Activated T-helper 2 cell treated with anti-CD3 and anti-CD28 coated beads, Interferon-gamma antibody, Interleukin-2, Interleukin-4, amounts not matched to agents 10 μg/mL and 5 μg/mL and 100 μg/mL, durations not matched to agents 14 hours and 24 hours and 36 hours (primary cell): ENCODE measurements around the gene POLN. TPM values are rescaled to one million over a fixed set of nuclear protein-coding genes. Genes with fewer than 3 reads are reported as not detected.

Experiments used
- DNase-seq: peaks from one replicate; pipeline ENCODE4 v3.0.0; 2021; ENCODE audit warnings: low spot score
- H3K27ac Mint-ChIP-seq: one replicate; pipeline ENCODE4 v1.8.0; 2021; ENCODE audit warnings: mixed read lengths
- H3K27me3 Mint-ChIP-seq: one replicate; pipeline ENCODE4 v1.8.0; 2021; ENCODE audit warnings: low read depth, mixed read lengths
- H3K36me3 Mint-ChIP-seq: one replicate; pipeline ENCODE4 v1.8.0; 2021; ENCODE audit warnings: low read depth, mixed read lengths
- H3K4me1 Mint-ChIP-seq: one replicate; pipeline ENCODE4 v1.8.0; 2021; ENCODE audit warnings: low read depth, mixed read lengths
- H3K4me3 Mint-ChIP-seq: one replicate; pipeline ENCODE4 v1.8.0; 2021; ENCODE audit warnings: low read depth, mild to moderate bottlenecking, moderate library complexity, mixed read lengths
- H3K9me3 Mint-ChIP-seq: one replicate; pipeline ENCODE4 v1.8.0; 2021; ENCODE audit warnings: mixed read lengths
- intact Hi-C: fragments of 100-400 bp; cut with micrococcal nuclease; formaldehyde crosslinking; loops from one replicate; pipeline ENCODE4 v1.15.1; 2023
- total RNA-seq: library from RNA; stranded (reverse); gene quantifications from 2 replicates; pipeline ENCODE4 v1.2.3, GENCODE V29; 2022

POLN gene
- total RNA-seq, 1 donor from 2014 or later = 1.4 TPM

DNA sequence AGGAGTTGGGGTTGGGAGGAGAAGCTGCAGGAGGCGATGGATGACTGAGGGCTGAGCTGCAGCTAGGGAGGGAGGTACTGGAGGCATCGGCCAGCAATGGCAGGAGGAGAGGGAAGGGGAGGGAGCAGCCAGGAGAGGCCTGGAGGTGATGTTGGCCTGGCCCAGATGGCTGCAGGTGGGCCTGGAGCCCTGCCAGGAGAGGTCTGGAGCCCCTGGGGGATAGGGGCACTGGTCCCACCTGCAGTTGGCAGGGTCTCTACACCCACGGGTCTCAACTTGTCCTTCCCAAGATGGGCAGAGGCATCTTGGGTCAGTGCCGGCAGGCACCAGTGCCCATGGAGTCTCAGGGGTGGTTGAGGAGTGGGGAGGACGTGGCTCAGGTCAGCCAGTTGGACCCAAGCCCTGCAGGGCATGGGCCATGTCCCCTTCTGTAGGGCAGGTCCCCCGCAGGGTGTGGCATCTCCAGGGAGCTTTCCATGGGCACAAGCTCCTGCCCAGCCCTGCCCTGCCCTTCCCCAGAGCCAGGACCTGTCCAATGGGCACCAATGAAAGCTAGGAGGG lies 22.6 kb upstream of the POLN start:
- Mint-ChIP-seq H3K36me3 (no peaks in the 10 kb centered on the region), H3K27ac (no peak overlapping the region), H3K4me1 (no peaks in the 10 kb centered on the region), H3K4me3 (no peak overlapping the region), H3K27me3 (no peaks in the 10 kb centered on the region), H3K9me3 (no peaks in the 10 kb centered on the region)
- no peak for DNase-seq
- intact Hi-C loops = loop anchor here (5.0 kb wide), 2 partner anchors 673 to 1028 kb away; partner anchors contain the start of gene RGS12

DNA sequence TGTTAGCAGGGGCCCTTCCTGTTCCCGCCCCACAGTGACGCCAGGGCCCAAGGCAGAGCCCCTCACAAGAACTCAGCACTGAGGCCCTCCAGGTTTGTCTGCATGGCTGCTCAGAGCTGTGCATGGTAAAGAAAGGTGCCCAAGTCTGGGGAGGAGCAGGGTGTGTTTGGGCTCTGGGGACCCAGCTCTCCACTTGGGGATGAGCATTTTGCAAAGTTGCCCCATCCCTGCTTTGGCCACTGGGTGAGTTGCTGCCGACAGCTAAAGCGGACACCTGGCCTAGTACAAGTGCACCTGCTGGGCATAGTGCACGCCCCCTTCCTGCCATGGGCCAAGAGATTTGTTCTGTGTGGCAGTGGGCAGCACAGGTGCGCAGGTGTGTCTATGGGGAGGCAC lies 22.0 kb upstream of the POLN start:
- H3K4me3 Mint-ChIP-seq = peak overlapping the region; percentile 57
- intact Hi-C loops = loop anchor here (2.0 to 5.0 kb wide), 4 partner anchors 19 to 1028 kb away; partner anchors contain the start of genes RGS12 and RNF4
- no peaks in the 10 kb centered on the region for H3K4me1 Mint-ChIP-seq
- no peaks in the 10 kb centered on the region for H3K36me3 Mint-ChIP-seq
- no peaks in the 10 kb centered on the region for H3K9me3 Mint-ChIP-seq
- H3K27ac Mint-ChIP-seq = no peak overlapping the region
- no peaks in the 10 kb centered on the region for H3K27me3 Mint-ChIP-seq
- no peak for DNase-seq

DNA sequence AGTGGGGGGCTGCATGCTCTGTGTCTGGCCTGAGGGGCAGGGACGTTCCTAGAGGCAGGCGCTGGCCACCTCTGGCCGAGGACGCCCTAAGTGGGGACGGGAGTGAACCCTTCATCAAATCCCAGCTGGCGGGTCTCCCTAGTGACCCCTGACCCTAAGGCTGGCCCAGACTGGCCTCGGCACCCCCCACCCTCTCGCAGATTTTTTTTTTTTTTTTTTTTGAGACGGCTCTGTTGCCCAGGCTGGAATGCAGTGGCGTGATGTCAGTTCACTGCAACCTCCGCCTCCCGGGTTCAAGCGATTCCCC lies 21.0 kb upstream of the POLN start:
- H3K4me3 Mint-ChIP-seq = peak overlapping the region; percentile 57
- intact Hi-C loops = loop anchor here (1.0 to 5.0 kb wide), 8 partner anchors 20 to 1029 kb away; partner anchors contain the start of genes CFAP99, HAUS3, POLN and RGS12
- no peaks in the 10 kb centered on the region for H3K36me3 Mint-ChIP-seq
- H3K27me3 Mint-ChIP-seq = no peaks in the 10 kb centered on the region
- DNase-seq = no peak
- H3K9me3 Mint-ChIP-seq = no peaks in the 10 kb centered on the region
- H3K27ac Mint-ChIP-seq = no peak overlapping the region
- no peaks in the 10 kb centered on the region for H3K4me1 Mint-ChIP-seq

DNA sequence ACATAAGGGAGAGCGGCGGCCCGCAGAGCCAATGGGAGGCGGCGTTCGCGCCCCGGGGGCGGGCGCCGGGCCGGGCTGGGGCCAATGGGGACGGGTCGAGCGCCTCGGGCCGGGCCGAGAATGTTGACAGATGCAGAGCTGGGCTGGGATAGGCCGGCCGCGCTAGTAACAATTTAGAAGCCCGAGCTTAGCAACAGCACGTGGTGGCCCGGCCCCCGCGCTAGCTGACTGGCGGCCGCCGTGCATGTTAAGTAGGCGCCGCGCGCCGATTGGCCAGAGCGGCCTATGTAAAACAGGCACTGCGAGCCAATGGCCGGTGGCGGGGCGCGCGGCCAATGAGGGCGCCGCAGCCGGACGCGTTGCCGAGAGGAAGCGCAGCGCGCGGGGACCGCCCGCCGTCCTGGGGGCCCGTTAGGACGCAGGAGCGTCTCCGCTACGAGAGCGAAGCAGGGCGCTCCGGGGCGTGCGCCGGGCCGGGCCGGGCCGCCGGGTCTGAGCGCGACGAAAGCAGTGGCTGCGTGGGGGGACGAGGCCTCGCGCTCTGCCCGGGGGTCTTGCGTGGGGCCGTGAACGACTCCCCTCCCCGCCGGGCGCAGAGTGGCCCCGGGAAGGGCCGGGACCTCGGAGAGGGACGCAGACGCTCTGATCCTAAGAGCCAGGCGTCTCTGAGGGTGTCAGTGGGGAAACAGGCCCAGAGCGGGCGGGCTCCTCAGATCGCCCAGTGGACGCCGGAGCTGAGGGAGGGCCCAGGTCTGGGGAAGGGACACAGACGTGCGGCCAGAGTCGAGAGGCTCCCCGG lies 20.4 kb upstream of the POLN start:
- Mint-ChIP-seq H3K9me3 (no peaks in the 10 kb centered on the region), H3K36me3 (no peaks in the 10 kb centered on the region), H3K4me1 (no peaks in the 10 kb centered on the region), H3K27me3 (no peaks in the 10 kb centered on the region), H3K4me3 (peak overlapping the region; percentile 69), H3K27ac (peak overlapping the region; percentile 81)
- DNase-seq = peak; percentile 98
- intact Hi-C loops = loop anchor here (1.0 to 5.0 kb wide), 8 partner anchors 20 to 1030 kb away; partner anchors contain the start of genes CFAP99, HAUS3, POLN and RGS12

DNA sequence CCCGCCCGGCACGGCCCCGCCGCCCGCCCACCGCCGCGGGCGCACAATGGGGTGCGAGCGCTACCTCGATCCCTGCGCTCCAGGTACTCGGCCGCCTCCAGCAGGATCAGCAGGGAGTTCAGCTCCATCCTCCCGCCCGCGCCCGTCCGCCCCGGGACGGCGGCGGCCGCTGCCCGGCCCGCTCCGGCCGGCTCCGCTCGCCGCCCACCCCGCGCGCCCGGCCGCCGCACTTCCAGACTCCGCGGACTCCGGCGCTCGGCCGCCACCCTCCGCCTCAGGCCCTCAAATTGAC lies 19.9 kb upstream of the POLN start, which contains the start of gene MXD4:
Gene MXD4 (minus strand): TSS at position 257 of the 292 bp plus-strand sequence. CDS start 129 bp downstream, at position 128.
- Mint-ChIP-seq H3K4me3 (peak within 1 kb of the TSS; percentile 69), H3K36me3 (no peaks in the 10 kb centered on the region), H3K9me3 (no peaks in the 10 kb centered on the region), H3K27ac (peak within 1 kb of the TSS; percentile 81), H3K27me3 (no peaks in the 10 kb centered on the region), H3K4me1 (no peaks in the 10 kb centered on the region)
- intact Hi-C loops = loop anchor here (1.0 to 5.0 kb wide), 8 partner anchors 19 to 1031 kb away; partner anchors contain the start of genes CFAP99, HAUS3, POLN and RGS12
- DNase-seq = peak; percentile 40

DNA sequence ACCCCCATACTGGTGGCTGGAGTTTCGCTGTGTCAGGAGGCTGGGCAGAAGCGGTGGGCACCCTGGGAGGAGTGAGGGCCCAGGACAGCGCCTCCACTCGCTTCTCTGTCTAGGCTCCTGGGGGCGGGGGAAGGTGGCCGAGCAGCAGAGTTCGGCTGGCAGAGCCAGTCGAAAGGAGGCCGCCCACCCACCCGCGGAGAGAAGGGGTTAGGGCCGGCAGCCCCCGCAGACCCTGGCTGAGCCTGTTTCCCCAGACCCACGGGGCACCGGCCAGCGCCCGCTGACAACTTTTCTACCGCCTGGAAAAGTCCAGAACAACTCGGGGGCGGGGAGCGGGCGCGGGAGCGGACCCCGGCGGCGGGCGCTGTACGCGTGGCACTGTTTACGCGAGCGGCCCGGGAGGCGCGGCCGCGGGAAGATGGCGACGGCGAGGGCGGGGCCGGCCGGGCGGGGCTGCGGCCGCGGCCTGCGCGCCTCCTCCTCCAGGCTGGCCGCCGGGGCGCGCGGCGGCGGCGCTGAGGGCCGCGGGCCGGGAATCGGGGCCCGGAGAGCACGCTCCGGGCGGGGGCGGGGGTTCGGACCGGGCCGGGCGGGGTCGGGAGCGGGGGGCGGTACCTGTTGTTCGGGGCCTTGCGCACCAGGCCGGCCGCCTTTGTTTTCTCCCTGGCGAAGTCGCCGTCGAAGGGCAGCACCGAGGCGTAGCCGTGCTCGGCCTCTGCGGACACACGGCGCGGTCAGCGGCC lies 19.4 kb upstream of the POLN start:
- H3K4me3 Mint-ChIP-seq = peak overlapping the region; percentile 69
- DNase-seq = peak; percentile 60
- no peaks in the 10 kb centered on the region for H3K36me3 Mint-ChIP-seq
- intact Hi-C loops = loop anchor here (5.0 kb wide), 2 partner anchors 676 to 1031 kb away; partner anchors contain the start of gene RGS12
- H3K27me3 Mint-ChIP-seq = no peaks in the 10 kb centered on the region
- H3K9me3 Mint-ChIP-seq = no peaks in the 10 kb centered on the region
- no peaks in the 10 kb centered on the region for H3K4me1 Mint-ChIP-seq
- peak overlapping the region; percentile 4 for H3K27ac Mint-ChIP-seq

DNA sequence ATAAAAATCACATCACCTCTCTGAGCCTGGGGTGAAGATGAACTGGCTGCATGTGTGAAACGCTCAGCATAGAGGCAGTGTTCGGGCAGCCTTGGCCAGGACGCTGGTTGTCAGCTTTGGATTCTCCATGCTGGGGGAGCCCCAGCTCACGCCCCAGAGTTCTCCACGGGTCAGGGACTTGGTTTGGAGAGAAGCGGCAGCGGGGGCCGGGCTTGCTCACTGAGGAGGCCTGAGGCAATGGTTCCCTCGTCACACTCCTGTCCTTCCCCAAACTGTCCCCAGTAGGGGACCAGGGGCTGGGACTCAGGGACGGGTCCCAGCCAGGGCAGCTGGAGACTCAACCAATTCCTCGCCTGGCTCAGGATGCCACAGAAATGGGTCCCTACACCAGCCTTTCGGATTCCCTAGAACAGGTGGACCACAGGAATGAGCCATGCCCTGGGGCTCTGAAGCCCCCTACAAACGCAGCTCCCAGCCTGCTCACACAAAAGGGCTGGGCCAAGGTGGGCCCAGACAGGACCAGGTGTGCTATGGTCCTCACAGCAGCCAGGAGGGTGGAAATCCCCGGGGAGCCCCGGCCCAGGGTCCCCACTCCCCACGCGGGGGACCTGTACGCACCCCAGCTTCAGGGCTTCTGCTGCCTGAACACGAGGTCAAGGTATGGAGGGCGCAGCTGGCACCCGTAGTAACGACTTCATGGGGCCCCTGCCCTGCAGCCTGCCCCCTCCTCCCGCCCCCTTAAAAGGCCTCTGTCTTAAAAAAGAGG lies 18.6 kb upstream of the POLN start:
- no peaks in the 10 kb centered on the region for H3K27me3 Mint-ChIP-seq
- peak overlapping the region; percentile 69 for H3K4me3 Mint-ChIP-seq
- H3K4me1 Mint-ChIP-seq = no peaks in the 10 kb centered on the region
- H3K9me3 Mint-ChIP-seq = no peaks in the 10 kb centered on the region
- H3K27ac Mint-ChIP-seq = peak overlapping the region; percentile 4
- no peaks in the 10 kb centered on the region for H3K36me3 Mint-ChIP-seq
- intact Hi-C loops = loop anchor here (5.0 kb wide), 2 partner anchors 677 to 1032 kb away; partner anchors contain the start of gene RGS12
- no peak for DNase-seq

DNA sequence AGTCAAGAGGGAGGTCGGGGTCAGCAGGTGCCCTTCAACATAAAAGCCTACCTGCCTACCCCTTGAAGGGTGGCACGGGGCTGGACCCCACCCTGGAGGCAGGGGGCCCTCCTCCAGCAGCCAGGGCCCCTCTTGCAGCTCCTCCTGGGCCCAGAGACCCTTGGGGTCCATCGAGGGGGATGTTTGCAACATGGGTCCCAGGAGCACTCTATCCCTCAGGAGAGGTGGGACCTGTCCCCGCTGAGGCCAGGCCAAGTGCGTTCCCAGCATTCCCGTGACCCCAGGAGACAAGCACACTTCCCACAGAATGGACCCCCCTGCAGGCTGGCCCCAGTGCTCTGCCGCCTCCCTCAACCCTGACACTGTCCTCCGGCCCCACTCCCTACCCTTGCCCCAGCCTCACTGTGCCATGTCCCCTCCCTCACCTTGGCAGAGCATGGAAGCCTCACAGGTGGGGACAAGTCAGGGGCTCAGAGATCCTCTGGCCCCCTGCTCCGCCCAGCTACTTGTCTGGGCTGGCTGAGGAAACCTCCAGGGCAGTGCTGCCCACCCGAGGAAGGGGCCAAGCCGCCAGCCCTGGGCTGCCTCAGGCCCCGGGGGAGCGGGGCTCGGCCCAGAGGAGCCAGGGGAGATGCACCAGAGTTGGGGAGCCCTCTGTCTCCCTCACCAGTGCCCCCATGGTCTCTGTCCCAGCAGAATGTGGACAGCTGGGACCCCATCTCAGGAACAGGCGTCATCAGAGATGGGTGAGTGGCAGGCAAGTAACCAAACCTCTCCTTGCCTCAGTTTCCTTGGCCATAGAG lies 17.8 kb upstream of the POLN start:
- Mint-ChIP-seq H3K36me3 (no peaks in the 10 kb centered on the region), H3K4me1 (no peaks in the 10 kb centered on the region), H3K27ac (no peak overlapping the region), H3K27me3 (no peaks in the 10 kb centered on the region), H3K4me3 (peak overlapping the region; percentile 21), H3K9me3 (no peaks in the 10 kb centered on the region)
- no peak for DNase-seq
- intact Hi-C loops = loop anchor here (5.0 kb wide), 2 partner anchors 678 to 1033 kb away; partner anchors contain the start of gene RGS12

DNA sequence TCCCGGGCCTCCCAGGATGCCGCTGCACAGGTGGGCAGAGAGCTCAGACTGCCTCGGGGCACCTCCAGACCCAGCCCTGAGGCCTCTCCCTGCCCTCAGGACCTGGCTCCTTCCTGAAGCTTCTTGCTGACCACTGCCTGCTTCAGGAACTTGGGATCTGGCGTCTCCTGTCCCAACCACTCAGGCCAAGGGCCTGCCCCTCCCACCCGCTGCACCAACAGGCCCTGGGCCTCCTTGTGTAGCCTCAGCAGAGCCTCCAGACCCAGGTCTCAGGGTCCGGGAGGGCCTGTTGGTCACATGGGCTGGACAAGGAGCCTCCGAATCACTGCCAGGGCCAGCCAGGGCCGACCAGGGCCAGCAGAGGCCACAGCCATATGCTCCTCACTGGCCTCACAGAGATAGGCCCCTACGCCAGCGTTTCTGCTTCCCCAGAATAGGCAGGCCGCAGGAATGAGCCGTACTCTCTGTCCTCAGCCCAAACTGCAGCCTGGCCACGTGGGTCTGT lies 17.2 kb upstream of the POLN start:
- intact Hi-C loops = no loop called here

DNA sequence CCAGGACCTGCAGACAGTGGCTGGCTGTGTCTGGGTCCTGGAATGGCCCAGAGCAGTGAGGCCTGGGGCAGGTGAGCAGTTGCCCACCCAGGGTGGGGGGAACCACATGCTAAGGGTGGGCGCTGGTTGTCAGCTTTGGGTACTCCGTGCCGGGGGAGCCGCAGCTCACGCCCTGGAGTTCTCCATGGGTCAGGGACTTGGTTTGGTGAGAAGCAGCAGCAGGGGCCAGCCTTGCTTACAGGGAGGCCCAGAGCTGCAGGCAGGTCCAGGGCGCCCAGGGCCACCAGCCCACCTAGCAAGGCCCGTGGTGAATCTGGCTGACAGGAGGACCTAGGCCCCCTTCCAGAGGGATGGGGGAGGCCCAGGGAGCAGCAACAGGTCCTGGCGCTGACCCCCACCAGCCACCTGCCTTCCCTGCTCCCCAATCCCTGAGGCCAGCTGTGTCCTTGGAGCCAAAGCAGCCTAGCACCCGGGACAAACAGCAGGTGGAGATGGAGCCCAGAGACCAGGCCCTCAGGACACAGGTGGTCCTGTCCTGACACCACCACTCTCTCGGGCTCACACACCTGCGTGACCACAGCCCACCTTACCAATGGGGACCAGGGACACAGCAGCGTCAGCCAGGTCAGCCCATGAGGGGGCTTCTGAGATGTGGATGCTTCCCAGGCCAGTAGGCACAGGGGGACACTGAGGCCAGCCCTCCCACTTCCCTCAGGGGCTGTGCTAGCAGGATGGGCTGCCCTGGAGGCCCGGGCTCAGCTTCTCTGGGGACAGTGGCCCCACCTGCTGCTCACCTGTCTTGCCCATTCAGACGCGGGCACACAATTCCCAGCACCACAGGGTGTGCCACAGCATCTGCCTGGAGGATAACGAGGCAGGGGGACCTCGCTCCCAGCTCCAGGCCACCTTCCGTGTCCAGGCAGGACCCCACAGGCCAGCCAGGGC lies 16.4 kb upstream of the POLN start:
- H3K27me3 Mint-ChIP-seq = no peaks in the 10 kb centered on the region
- DNase-seq = peak; percentile 7
- no peaks in the 10 kb centered on the region for H3K9me3 Mint-ChIP-seq
- no peaks in the 10 kb centered on the region for H3K36me3 Mint-ChIP-seq
- no peaks in the 10 kb centered on the region for H3K4me1 Mint-ChIP-seq
- no peak overlapping the region for H3K27ac Mint-ChIP-seq
- H3K4me3 Mint-ChIP-seq = no peak overlapping the region
- intact Hi-C loops = no loop called here

More for the DNA sequence above, 17.2 kb upstream of the POLN start:
- Mint-ChIP-seq H3K4me3 (peak overlapping the region; percentile 21), H3K9me3 (no peaks in the 10 kb centered on the region), H3K36me3 (no peaks in the 10 kb centered on the region), H3K27ac (no peak overlapping the region), H3K27me3 (no peaks in the 10 kb centered on the region), H3K4me1 (no peaks in the 10 kb centered on the region)
- DNase-seq = no peak
